Endothelial cell (in vitro differentiated cells): ENCODE results near the gene SEMA3A. TPM values are rescaled to one million over a fixed set of nuclear protein-coding genes. Genes with fewer than 3 reads are reported as not detected.

Experiments used
- DNase-seq: peaks from one replicate; pipeline ENCODE4 v3.0.0; 2021; ENCODE audit warnings: low spot score
- H3K27ac Mint-ChIP-seq: one replicate; pipeline ENCODE4 v1.8.0; 2021; ENCODE audit warnings: mixed read lengths, inconsistent platforms; ENCODE audit not compliant: unreplicated experiment
- H3K27me3 Mint-ChIP-seq: one replicate; pipeline ENCODE4 v1.8.0; 2021; ENCODE audit warnings: mild to moderate bottlenecking, moderate library complexity, mixed read lengths, inconsistent platforms; ENCODE audit not compliant: unreplicated experiment
- H3K36me3 Mint-ChIP-seq: one replicate; pipeline ENCODE4 v1.8.0; 2021; ENCODE audit warnings: mild to moderate bottlenecking, low read depth, mixed read lengths, inconsistent platforms; ENCODE audit not compliant: unreplicated experiment
- H3K4me1 Mint-ChIP-seq: one replicate; pipeline ENCODE4 v1.8.0; 2021; ENCODE audit warnings: mild to moderate bottlenecking, mixed read lengths, inconsistent platforms; ENCODE audit not compliant: unreplicated experiment
- H3K4me3 Mint-ChIP-seq: one replicate; pipeline ENCODE4 v1.8.0; 2021; ENCODE audit warnings: mild to moderate bottlenecking, mixed read lengths, inconsistent platforms; ENCODE audit not compliant: unreplicated experiment
- H3K9me3 Mint-ChIP-seq: one replicate; pipeline ENCODE4 v1.8.0; 2021; ENCODE audit warnings: mixed read lengths, inconsistent platforms; ENCODE audit not compliant: unreplicated experiment
- CTCF ChIP-seq: fragments of 200-600 bp; sonication (generic); IDR thresholded peaks from one replicate; pipeline ENCODE4 v1.5.0; 2021; ENCODE audit warnings: antibody characterized with exemption; ENCODE audit not compliant: unreplicated experiment
- total RNA-seq: library from RNA; stranded (reverse); fragmentation: NEBNext Ultra II Directional; extraction: Animal tissue kit (Norgen Biotek cat#: 25700); gene quantifications from one replicate; pipeline ENCODE4 v1.2.1, GENCODE V29; 2021; ENCODE audit not compliant: unreplicated experiment

SEMA3A gene
- total RNA-seq, 1 donor from 2014 or later, result 8.5 TPM

GRCh38 chr7:84232646-84233045 lies 38.1 kb upstream of the SEMA3A start:
- Mint-ChIP-seq H3K9me3 (no peaks in the 10 kb centered on the region), H3K27ac (no peak overlapping the region), H3K4me1 (peaks cover 13% of the 10 kb centered on the region), H3K4me3 (no peak overlapping the region), H3K36me3 (no peaks in the 10 kb centered on the region), H3K27me3 (peaks cover 1% of the 10 kb centered on the region)
- TF ChIP-seq CTCF, result no peak
- no peak for DNase-seq

- DNase-seq, result no peak
- Mint-ChIP-seq H3K27ac (no peak overlapping the region), H3K36me3 (no peaks in the 10 kb centered on the region), H3K9me3 (no peaks in the 10 kb centered on the region), H3K4me3 (no peak overlapping the region), H3K4me1 (peaks cover 9% of the 10 kb centered on the region), H3K27me3 (peaks cover 1% of the 10 kb centered on the region)
- no peak for TF ChIP-seq CTCF
Measured at GRCh38 chr7:84231157-84231556, 36.6 kb upstream of the SEMA3A start.

- Mint-ChIP-seq H3K9me3 (no peaks in the 10 kb centered on the region), H3K4me3 (no peak overlapping the region), H3K4me1 (peaks cover 6% of the 10 kb centered on the region), H3K36me3 (no peaks in the 10 kb centered on the region), H3K27me3 (peaks cover 2% of the 10 kb centered on the region), H3K27ac (no peak overlapping the region)
- DNase-seq, result no peak
- TF ChIP-seq CTCF, result no peak
Measured at GRCh38 chr7:84230491-84230890, 35.9 kb upstream of the SEMA3A start.

- Mint-ChIP-seq H3K36me3 (no peaks in the 10 kb centered on the region), H3K27me3 (peaks cover 2% of the 10 kb centered on the region), H3K9me3 (no peaks in the 10 kb centered on the region), H3K27ac (no peak overlapping the region), H3K4me1 (peaks cover 6% of the 10 kb centered on the region), H3K4me3 (no peak overlapping the region)
- no peak for DNase-seq
- no peak for TF ChIP-seq CTCF
Measured at GRCh38 chr7:84228526-84228925, 33.9 kb upstream of the SEMA3A start.

GRCh38 chr7:84226759-84227158 lies 32.2 kb upstream of the SEMA3A start:
- Mint-ChIP-seq H3K27me3 (peaks cover 2% of the 10 kb centered on the region), H3K4me1 (peaks cover 6% of the 10 kb centered on the region), H3K4me3 (no peak overlapping the region), H3K27ac (no peak overlapping the region), H3K36me3 (no peaks in the 10 kb centered on the region), H3K9me3 (no peaks in the 10 kb centered on the region)
- no peak for DNase-seq
- no peak for TF ChIP-seq CTCF
